Hepatocyte (in vitro differentiated cells): ENCODE data around the gene HRH1. TPM values are rescaled to one million over a fixed set of nuclear protein-coding genes. Genes with fewer than 3 reads are reported as not detected.
A peak's percentile ranks its signal among the peaks of the same experiment; 100 is the strongest.

Experiments
- DNase-seq: peaks from one replicate; pipeline ENCODE4 v3.0.0-alpha.2; 2016; ENCODE audit warnings: low spot score
- H2AFZ ChIP-seq: fragments of 200-600 bp; sonication (generic); 2 replicates; pipeline ENCODE4 v1.6.0; 2016; ENCODE audit warnings: antibody characterized with exemption, mild to moderate bottlenecking
- H3K27ac ChIP-seq: fragments of 200-600 bp; sonication (generic); 2 replicates; pipeline ENCODE4 v1.5.1; 2016; ENCODE audit warnings: mild to moderate bottlenecking
- H3K27me3 ChIP-seq: fragments of 200-600 bp; sonication (generic); 2 replicates; pipeline ENCODE4 v1.6.1; 2016
- H3K36me3 ChIP-seq: fragments of 200-600 bp; sonication (generic); replicated peaks from 2 replicates; pipeline ENCODE4 v1.5.1; 2016; ENCODE audit warnings: low read depth; ENCODE audit not compliant: insufficient read depth
- H3K4me1 ChIP-seq: fragments of 200-600 bp; sonication (generic); 2 replicates; pipeline ENCODE4 v1.5.1; 2016; ENCODE audit warnings: mild to moderate bottlenecking, moderate library complexity; ENCODE audit not compliant: insufficient read depth
- H3K4me2 ChIP-seq: fragments of 200-600 bp; sonication (generic); 2 replicates; pipeline ENCODE4 v1.6.0; 2016
- H3K4me3 ChIP-seq: fragments of 200-600 bp; sonication (generic); 2 replicates; pipeline ENCODE4 v1.5.1; 2016; ENCODE audit warnings: mild to moderate bottlenecking
- H3K79me2 ChIP-seq: fragments of 200-600 bp; sonication (generic); 2 replicates; pipeline ENCODE4 v1.6.0; 2017; ENCODE audit warnings: mild to moderate bottlenecking
- H3K9me2 ChIP-seq: fragments of 200-600 bp; sonication (generic); replicated peaks from 2 replicates; pipeline ENCODE4 v1.6.0; 2017; ENCODE audit warnings: mild to moderate bottlenecking; ENCODE audit not compliant: insufficient read depth
- H3K9me3 ChIP-seq: fragments of 200-600 bp; sonication (generic); 2 replicates; pipeline ENCODE4 v1.5.1; 2016; ENCODE audit warnings: low read depth, mild to moderate bottlenecking
- H4K20me1 ChIP-seq: fragments of 200-600 bp; sonication (generic); 2 replicates; pipeline ENCODE4 v1.6.0; 2016; ENCODE audit warnings: mild to moderate bottlenecking; ENCODE audit not compliant: insufficient read depth, poor library complexity, severe bottlenecking
- CTCF ChIP-seq: fragments of 200-600 bp; sonication (generic); IDR thresholded peaks from 2 replicates; pipeline ENCODE4 v1.5.1; 2016; ENCODE audit warnings: antibody characterized with exemption, mild to moderate bottlenecking; ENCODE audit not compliant: poor library complexity
- EZH2 ChIP-seq: fragments of 200-600 bp; sonication (generic); IDR thresholded peaks from 2 replicates; pipeline ENCODE4 v1.6.1; 2016; ENCODE audit warnings: antibody characterized with exemption, mild to moderate bottlenecking, borderline replicate concordance
- EZH2phosphoT487 ChIP-seq: fragments of 200-600 bp; sonication (generic); IDR thresholded peaks from one replicate; pipeline ENCODE4 v1.6.1; 2018; ENCODE audit warnings: antibody characterized with exemption, mild to moderate bottlenecking, low read depth, moderate library complexity; ENCODE audit not compliant: unreplicated experiment, severe bottlenecking
- WGBS: methylation state at CpG from one replicate; pipeline ENCODE4 v1.1.6; 2016; ENCODE audit warnings: low lambda C conversion rate; ENCODE audit errors: missing lambda C conversion rate; 5-methylcytosine and 5-hydroxymethylcytosine counted together
- polyA plus RNA-seq: library from polyadenylated mRNA; unstranded; fragments of >200 nt; fragmentation: Nextera tagmentation; extraction: Ambion mirVana; gene quantifications from 2 replicates; pipeline ENCODE4 v1.2.1, GENCODE V29; 2016
- total RNA-seq: library from RNA; depleted of rRNA; stranded (reverse); fragments of >200 nt; gene quantifications from 2 replicates; pipeline ENCODE4 v1.2.3, GENCODE V29; 2014

HRH1 gene
- total and polyA plus RNA-seq, 2 experiments from 2014 or later: 3.3 to 5.1 TPM

GRCh38 chr3:11154953-11155325, 646 bp downstream of the HRH1 start:
- H3K9me2 ChIP-seq: no peaks in the 10 kb centered on the region
- H3K27ac ChIP-seq: peak overlapping the region; percentile 61
- H3K79me2 ChIP-seq: no peaks in the 10 kb centered on the region
- peak overlapping the region; percentile 93 for H3K4me2 ChIP-seq
- TF ChIP-seq EZH2 (no peak), CTCF (no peak), EZH2phosphoT487 (no peak)
- no peaks in the 10 kb centered on the region for H4K20me1 ChIP-seq
- peak overlapping the region; percentile 29 for H2AFZ ChIP-seq
- peaks cover 7% of the 10 kb centered on the region for H3K4me1 ChIP-seq
- peak; percentile 27 for DNase-seq
- peaks cover 55% of the 10 kb centered on the region for H3K27me3 ChIP-seq
- H3K36me3 ChIP-seq: no peaks in the 10 kb centered on the region
- peak overlapping the region; percentile 57 for H3K4me3 ChIP-seq
- WGBS: 4% methylated on average over 10 of the region's 10 CpGs
- H3K9me3 ChIP-seq: no peaks in the 10 kb centered on the region

- Histone ChIP-seq H3K4me1 (peaks cover 7% of the 10 kb centered on the region), H4K20me1 (no peaks in the 10 kb centered on the region), H3K4me3 (peak overlapping the region; percentile 57), H2AFZ (peak overlapping the region; percentile 29), H3K27me3 (peaks cover 56% of the 10 kb centered on the region), H3K36me3 (no peaks in the 10 kb centered on the region), H3K4me2 (peak overlapping the region; percentile 93), H3K9me2 (no peaks in the 10 kb centered on the region), H3K27ac (peak overlapping the region; percentile 61), H3K79me2 (no peaks in the 10 kb centered on the region), H3K9me3 (no peaks in the 10 kb centered on the region)
- TF ChIP-seq EZH2phosphoT487: no peak
- peak; percentile 77 for TF ChIP-seq CTCF
- DNase-seq: peak; percentile 85
- 4% methylated on average over 6 of the region's 8 CpGs for WGBS
Observed at GRCh38 chr3:11155341-11156025, 1.2 kb downstream of the HRH1 start.

- no peaks in the 10 kb centered on the region for H4K20me1 ChIP-seq
- H3K9me3 ChIP-seq: no peaks in the 10 kb centered on the region
- H3K79me2 ChIP-seq: no peaks in the 10 kb centered on the region
- H3K4me2 ChIP-seq: peak overlapping the region; percentile 93
- no peak overlapping the region for H3K27ac ChIP-seq
- H3K4me1 ChIP-seq: peaks cover 7% of the 10 kb centered on the region
- peaks cover 60% of the 10 kb centered on the region for H3K27me3 ChIP-seq
- 79% methylated on average over 4 of the region's 4 CpGs for WGBS
- no peak for DNase-seq
- TF ChIP-seq CTCF: no peak
- TF ChIP-seq EZH2phosphoT487: no peak
- TF ChIP-seq EZH2: no peak
- H3K9me2 ChIP-seq: no peaks in the 10 kb centered on the region
- no peaks in the 10 kb centered on the region for H3K36me3 ChIP-seq
- H3K4me3 ChIP-seq: no peak overlapping the region
- no peak overlapping the region for H2AFZ ChIP-seq
Observed at GRCh38 chr3:11156026-11156410, 1.7 kb downstream of the HRH1 start.
